Sigmoid colon (tissue), 7 donors: ENCODE data around the gene CELA2A. TPM values are rescaled to one million over a fixed set of nuclear protein-coding genes. Genes with fewer than 3 reads are reported as not detected.
"Not testable (repeated sequence)": the region's sequence is repeated elsewhere in the genome, so short reads cannot be mapped to it uniquely, and the experiment has no call there.

Source experiments
- DNase-seq: peaks from one replicate; pipeline ENCODE4 v3.0.0-alpha.2; 2019
- H3K27ac ChIP-seq, 4 donors: fragments of 200-600 bp; sonication (generic); one replicate each; pipeline ENCODE4 v1.5.1; 2016 to 2019; ENCODE audit warnings: mild to moderate bottlenecking in 1 of 4
- H3K27me3 ChIP-seq, 3 donors: fragments of 200-600 bp; sonication (generic); one replicate each; pipeline ENCODE4 v1.5.1; 2019; ENCODE audit warnings: mild to moderate bottlenecking in 1 of 3
- H3K36me3 ChIP-seq, 4 donors: fragments of 200-600 bp; sonication (generic); one replicate each; pipeline ENCODE4 v1.5.1; 2016 to 2019
- H3K4me1 ChIP-seq, 4 donors: fragments of 200-600 bp; sonication (generic); one replicate each; pipeline ENCODE4 v1.5.1; 2017 to 2019
- H3K4me3 ChIP-seq, 4 donors: fragments of 200-600 bp; sonication (generic); one replicate each; pipeline ENCODE4 v1.5.1; 2017 to 2019; ENCODE audit warnings: mild to moderate bottlenecking in 2 of 4, moderate library complexity in 1 of 4
- H3K9me3 ChIP-seq, 4 donors: fragments of 200-600 bp in 3 of 4; sonication (generic) in 3 of 4; one replicate each; pipeline versions ENCODE4 v1.5.1 to v1.6.1; 2013 to 2019
- EP300 ChIP-seq, 4 donors: sonication (generic); formaldehyde crosslinking; IDR thresholded peaks; one replicate each; pipeline ENCODE4 v1.6.1; 2017; ENCODE audit warnings: antibody characterized with exemption in 4 of 4
- POLR2A ChIP-seq, 2 donors: fragments of 450-650 bp; IDR thresholded peaks; one replicate each; pipeline ENCODE4 v1.6.1; 2016; ENCODE audit warnings: antibody characterized with exemption in 2 of 2, mild to moderate bottlenecking in 2 of 2, moderate library complexity in 2 of 2
- POLR2AphosphoS5 ChIP-seq, 4 donors: sonication (generic); formaldehyde crosslinking; IDR thresholded peaks; one replicate each; pipeline ENCODE4 v1.6.1; 2017; ENCODE audit warnings: antibody characterized with exemption in 4 of 4
- WGBS, 2 donors: extraction: QIAGEN DNeasy Blood & Tissue Kit; methylation state at CpG; one replicate each; pipeline ENCODE4 v1.1.7; 2013; 5-methylcytosine and 5-hydroxymethylcytosine counted together
- intact Hi-C: fragments of 100-400 bp; cut with DNase I; formaldehyde crosslinking; loops from one replicate; pipeline ENCODE4 v1.15.1; 2023
- polyA plus RNA-seq, 3 donors: library from polyadenylated mRNA; stranded (reverse); fragments of 200-250 nt; gene quantifications; one replicate each; pipeline ENCODE4 v1.2.3, GENCODE V29; 2013
- total RNA-seq, 4 donors: library from RNA; depleted of rRNA; stranded (reverse); fragments of >200 nt; gene quantifications; one replicate each; pipeline ENCODE4 v1.1.0, GENCODE V29; 2016
- TF ChIP-seq, protein P1 (sequence below), 4 experiments: fragments of 450-650 bp in 3 of 4; fragments of 200-600 bp in 1 of 4; IDR thresholded peaks; one replicate each; pipeline ENCODE4 v1.5.1; 2016 to 2019; ENCODE audit warnings: antibody characterized with exemption in 4 of 4, mild to moderate bottlenecking in 3 of 4, moderate library complexity in 2 of 4
- donor health status: healthy with polysubstance abuse.
- donor health status: Bipolar disorder and iron deficiency.
- donor health status: healthy.

Gene CELA2A
- total and polyA plus RNA-seq, 7 donors, result not detected

DNA sequence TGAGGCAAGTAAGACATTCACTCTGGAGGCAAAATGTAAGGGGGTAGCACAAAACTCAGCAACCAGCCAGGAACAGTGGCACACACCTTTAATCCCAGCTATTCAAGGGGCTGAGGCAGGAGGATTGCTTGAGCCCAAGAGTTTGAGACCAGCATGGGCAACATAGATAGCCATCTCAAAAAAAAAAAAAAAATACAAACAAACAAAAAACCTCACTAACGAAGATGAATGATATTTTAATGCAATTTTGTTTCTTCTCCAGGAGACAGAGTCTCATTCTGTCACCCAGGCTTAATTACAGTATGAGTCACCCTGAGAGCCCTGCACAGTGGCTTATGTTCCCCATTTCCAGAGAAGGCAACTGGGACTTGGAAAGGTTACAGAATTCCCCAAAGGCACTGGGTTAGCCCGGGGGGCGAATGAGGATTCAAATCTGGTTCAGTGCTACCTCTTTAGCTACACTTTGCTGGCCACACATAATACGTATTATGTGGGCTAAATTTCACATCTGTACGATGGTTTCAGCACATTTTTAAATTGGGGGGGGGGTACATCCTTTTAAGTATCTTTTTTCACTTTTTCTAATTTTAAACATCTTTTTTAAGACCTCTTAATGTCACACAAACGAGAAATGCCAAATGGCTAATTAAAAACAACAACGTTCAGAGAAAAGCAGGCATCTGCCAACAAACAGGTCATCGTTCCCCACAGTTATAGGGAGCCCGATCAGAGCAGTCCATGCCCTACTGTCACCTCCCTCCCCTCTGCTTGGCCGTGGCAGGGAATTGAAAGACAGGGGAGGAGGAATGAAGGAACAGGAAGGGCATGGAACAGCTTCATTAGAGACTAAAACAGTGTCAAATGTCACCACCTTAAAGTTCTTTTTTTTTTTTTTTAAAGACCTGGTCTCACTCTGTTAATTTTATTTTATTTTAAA lies 3.5 kb downstream of the CELA2A start:
- Histone ChIP-seq H3K4me1 (no peaks in the 10 kb centered on the region), H3K9me3 (no peaks in the 10 kb centered on the region), H3K27me3 (no peaks in the 10 kb centered on the region), H3K4me3 (no peak overlapping the region), H3K36me3 (no peaks in the 10 kb centered on the region), H3K27ac (no peak overlapping the region)
- intact Hi-C loops, result no loop called here
- no peak for TF ChIP-seq EP300 (IDR thresholded peaks at IDR 0.05)
- whole genome bisulfite sequencing, 2 donors, result 61 to 74% methylated on average over 10 of the region's 10 CpGs
- DNase-seq, result no peak

DNA sequence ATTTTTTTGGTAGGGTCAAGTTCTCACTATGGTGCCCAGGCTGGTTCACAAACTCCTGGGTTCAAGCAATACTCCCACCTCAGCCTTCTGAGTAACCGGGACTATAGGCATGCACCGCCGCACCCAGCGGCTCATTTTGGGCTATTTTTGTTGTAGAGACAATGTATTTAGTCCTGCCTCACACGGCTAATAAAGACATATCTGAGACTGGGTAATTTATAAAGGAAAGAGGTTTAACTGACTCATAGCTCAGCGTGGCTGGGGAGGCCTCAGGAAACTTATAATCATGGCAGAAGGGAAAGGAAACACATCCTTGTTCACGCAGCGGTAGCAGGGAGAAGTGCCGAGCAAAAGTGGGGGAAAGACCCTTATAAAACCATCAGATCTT lies 4.2 kb downstream of the CELA2A start:
- DNase-seq, result no peak
- no peaks in the 10 kb centered on the region for H3K9me3 ChIP-seq
- WGBS, 2 donors, result 87 to 88% methylated on average over 9 of the region's 9 CpGs
- H3K36me3 ChIP-seq, result no peaks in the 10 kb centered on the region
- TF ChIP-seq POLR2A (IDR thresholded peaks at IDR 0.05), result no peak
- TF ChIP-seq EP300 (IDR thresholded peaks at IDR 0.05), result no peak
- no peak for TF ChIP-seq POLR2AphosphoS5 (IDR thresholded peaks at IDR 0.05)
- TF ChIP-seq, protein P1, sequence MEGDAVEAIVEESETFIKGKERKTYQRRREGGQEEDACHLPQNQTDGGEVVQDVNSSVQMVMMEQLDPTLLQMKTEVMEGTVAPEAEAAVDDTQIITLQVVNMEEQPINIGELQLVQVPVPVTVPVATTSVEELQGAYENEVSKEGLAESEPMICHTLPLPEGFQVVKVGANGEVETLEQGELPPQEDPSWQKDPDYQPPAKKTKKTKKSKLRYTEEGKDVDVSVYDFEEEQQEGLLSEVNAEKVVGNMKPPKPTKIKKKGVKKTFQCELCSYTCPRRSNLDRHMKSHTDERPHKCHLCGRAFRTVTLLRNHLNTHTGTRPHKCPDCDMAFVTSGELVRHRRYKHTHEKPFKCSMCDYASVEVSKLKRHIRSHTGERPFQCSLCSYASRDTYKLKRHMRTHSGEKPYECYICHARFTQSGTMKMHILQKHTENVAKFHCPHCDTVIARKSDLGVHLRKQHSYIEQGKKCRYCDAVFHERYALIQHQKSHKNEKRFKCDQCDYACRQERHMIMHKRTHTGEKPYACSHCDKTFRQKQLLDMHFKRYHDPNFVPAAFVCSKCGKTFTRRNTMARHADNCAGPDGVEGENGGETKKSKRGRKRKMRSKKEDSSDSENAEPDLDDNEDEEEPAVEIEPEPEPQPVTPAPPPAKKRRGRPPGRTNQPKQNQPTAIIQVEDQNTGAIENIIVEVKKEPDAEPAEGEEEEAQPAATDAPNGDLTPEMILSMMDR (IDR thresholded peaks at IDR 0.05), result no peak
- no peak overlapping the region for H3K4me3 ChIP-seq
- H3K27me3 ChIP-seq, result no peaks in the 10 kb centered on the region
- no peak overlapping the region for H3K27ac ChIP-seq
- no peaks in the 10 kb centered on the region for H3K4me1 ChIP-seq
- intact Hi-C loops, result no loop called here

DNA sequence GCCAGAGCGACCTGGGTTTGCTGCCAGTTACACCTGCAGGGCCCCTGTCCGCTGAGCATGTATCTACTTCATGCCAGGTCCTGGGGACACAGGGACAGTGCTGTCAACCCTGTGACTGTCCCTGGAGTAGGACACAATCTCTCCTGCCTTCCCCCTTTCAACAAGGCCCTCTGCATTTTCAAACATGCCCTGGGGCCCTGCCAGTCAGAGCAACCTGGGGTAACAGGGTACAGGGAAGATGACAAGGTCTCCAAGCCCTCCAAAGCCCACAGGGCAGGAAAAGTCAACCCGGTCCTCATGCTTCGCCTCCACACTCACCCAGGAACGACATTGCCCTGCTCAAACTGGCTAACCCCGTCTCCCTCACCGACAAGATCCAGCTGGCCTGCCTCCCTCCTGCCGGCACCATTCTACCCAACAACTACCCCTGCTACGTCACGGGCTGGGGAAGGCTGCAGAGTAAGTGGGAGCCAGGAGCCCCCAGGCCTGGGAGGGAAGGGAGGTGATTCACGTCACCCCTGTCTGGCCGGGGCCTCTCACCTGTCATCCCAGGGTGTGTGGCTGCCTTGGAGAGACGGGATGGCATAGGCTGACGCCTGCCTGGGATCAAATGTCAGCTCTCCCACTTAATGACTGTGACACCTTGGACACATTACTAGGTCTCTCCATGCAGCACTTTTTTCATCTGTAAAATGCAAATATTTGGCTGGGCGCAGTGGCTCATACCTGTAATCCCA lies 6.7 kb downstream of the CELA2A start:
- H3K27me3 ChIP-seq, H3K4me3 ChIP-seq, H3K9me3 ChIP-seq, intact Hi-C loops, H3K36me3 ChIP-seq, DNase-seq, H3K4me1 ChIP-seq, H3K27ac ChIP-seq: not testable (repeated sequence)
- 79 to 88% methylated on average over 14 of the region's 15 CpGs for WGBS, 2 donors

DNA sequence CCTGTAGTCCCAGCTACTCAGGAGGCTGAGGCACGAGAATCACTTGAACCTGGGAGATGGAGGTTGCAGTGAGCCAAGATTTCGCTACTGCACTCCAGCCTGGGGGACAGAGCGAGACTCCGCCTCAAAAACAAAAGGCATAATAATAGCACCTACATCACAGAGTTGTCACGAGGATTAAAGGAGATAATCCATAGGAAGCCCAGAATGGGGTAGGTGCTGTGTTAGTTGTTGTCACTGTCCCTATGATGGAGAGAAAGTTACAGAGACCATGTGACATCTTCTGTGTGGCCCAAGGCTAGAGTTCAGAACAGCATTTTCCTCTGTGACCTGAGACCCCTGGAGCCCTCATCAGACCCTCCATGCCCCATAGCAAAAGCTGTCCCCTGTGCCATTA lies 7.4 kb downstream of the CELA2A start:
- H3K4me1 ChIP-seq, H3K9me3 ChIP-seq, H3K27me3 ChIP-seq, intact Hi-C loops, H3K36me3 ChIP-seq, H3K27ac ChIP-seq, H3K4me3 ChIP-seq, DNase-seq: not testable (repeated sequence)
- 91 to 92% methylated on average over 5 of the region's 5 CpGs for WGBS, 2 donors

DNA sequence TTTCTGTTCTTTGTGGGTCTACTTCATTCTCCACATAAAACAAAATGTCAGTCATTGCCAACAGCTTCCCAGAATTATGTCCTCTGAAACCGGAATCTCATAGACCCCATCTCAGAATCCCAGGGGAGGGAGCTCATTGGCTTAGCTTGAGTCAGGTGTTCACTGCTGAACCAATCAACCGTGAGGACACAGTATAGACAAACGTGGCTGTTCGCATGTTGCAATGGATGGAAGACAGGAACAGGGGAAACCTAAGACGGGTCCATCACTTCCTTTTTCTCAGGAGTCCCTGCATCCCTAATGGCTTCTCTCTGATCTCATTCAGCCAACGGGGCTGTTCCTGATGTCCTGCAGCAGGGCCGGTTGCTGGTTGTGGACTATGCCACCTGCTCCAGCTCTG lies 9.1 kb downstream of the CELA2A start:
- Histone ChIP-seq H3K4me1 (peaks cover 0 to 7% (median 0%) of the 10 kb centered on the region in 4 donors), H3K27ac (no peak overlapping the region), H3K4me3 (no peak overlapping the region), H3K9me3 (no peaks in the 10 kb centered on the region), H3K27me3 (no peaks in the 10 kb centered on the region), H3K36me3 (no peaks in the 10 kb centered on the region)
- DNase-seq, result no peak
- intact Hi-C loops, result no loop called here
- 74 to 83% methylated on average over 7 of the region's 7 CpGs for WGBS, 2 donors
- TF ChIP-seq POLR2AphosphoS5 (IDR thresholded peaks at IDR 0.05) (no peak), POLR2A (IDR thresholded peaks at IDR 0.05) (no peak), EP300 (IDR thresholded peaks at IDR 0.05) (no peak)
- TF ChIP-seq, protein P1 (IDR thresholded peaks at IDR 0.05), result no peak

DNA sequence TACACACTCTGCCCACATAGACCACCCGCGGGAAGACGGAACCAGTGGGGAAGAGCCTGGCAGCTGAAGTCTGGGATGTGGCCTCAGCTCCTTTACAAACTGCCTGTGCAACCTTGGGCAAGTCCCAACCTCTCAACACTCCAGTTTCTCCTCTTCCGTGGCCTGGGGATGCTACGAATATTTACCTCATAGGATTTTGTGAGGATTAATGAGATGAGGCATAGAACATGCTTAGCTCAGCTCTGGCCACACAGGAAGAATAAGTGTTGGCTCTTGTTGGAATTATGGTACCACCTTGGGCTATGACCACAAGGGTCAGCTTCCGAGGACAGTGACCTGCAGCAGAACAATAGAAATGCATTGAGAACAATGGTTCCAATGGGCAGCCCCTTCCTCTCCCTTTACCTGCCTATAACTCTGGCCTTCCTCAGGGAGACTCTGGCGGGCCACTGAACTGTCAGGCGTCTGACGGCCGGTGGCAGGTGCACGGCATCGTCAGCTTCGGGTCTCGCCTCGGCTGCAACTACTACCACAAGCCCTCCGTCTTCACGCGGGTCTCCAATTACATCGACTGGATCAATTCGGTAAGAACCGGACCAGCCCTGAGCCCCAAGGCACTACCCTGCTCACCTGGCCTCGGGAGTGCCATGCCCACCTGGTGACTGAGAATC lies 10.6 kb downstream of the CELA2A start:
- WGBS, 2 donors, result 93 to 97% methylated on average over 22 of the region's 22 CpGs
- H3K4me3 ChIP-seq, H3K27ac ChIP-seq, H3K4me1 ChIP-seq, H3K9me3 ChIP-seq, intact Hi-C loops, H3K27me3 ChIP-seq, H3K36me3 ChIP-seq, DNase-seq: not testable (repeated sequence)
